Spleen (tissue), 11 donors: ENCODE results near the gene DENND1A. TPM values are rescaled to one million over a fixed set of nuclear protein-coding genes. Genes with fewer than 3 reads are reported as not detected.
A peak's percentile ranks its signal among the peaks of the same experiment; 100 is the strongest.

ENCODE experiments used
- DNase-seq: peaks from one replicate; pipeline ENCODE4 v3.0.0-alpha.2; 2020
- H3K27ac ChIP-seq, 8 donors: fragments of 200-600 bp; sonication (generic) in 7 of 8; 1 replicate in 4 of 8; 2 replicates in 4 of 8; pipeline versions ENCODE4 v1.5.0 to v1.8.0; 2016 to 2021; ENCODE audit warnings: inconsistent platforms in 4 of 8, mild to moderate bottlenecking in 4 of 8, moderate library complexity in 1 of 8
- H3K27me3 ChIP-seq, 7 donors: fragments of 200-600 bp; sonication (generic) in 6 of 7; replicated peaks in 1 of 7; 1 replicate in 4 of 7; 2 replicates in 3 of 7; pipeline versions ENCODE4 v1.5.0 to v1.8.0; 2016 to 2021; ENCODE audit warnings: inconsistent platforms in 3 of 7, mild to moderate bottlenecking in 1 of 7
- H3K36me3 ChIP-seq, 6 donors: fragments of 200-600 bp; sonication (generic) in 5 of 6; 1 replicate in 4 of 6; 2 replicates in 2 of 6; pipeline versions ENCODE4 v1.5.0 to v1.8.0; 2016 to 2021; ENCODE audit warnings: inconsistent platforms in 2 of 6
- H3K4me1 ChIP-seq, 6 donors: fragments of 200-600 bp; sonication (generic) in 5 of 6; 1 replicate in 3 of 6; 2 replicates in 3 of 6; pipeline versions ENCODE4 v1.5.0 to v1.8.0; 2016 to 2021; ENCODE audit warnings: inconsistent platforms in 3 of 6
- H3K4me3 ChIP-seq, 8 donors: fragments of 200-600 bp; sonication (generic) in 7 of 8; 1 replicate in 4 of 8; 2 replicates in 4 of 8; pipeline versions ENCODE4 v1.5.0 to v1.8.0; 2016 to 2021; ENCODE audit warnings: inconsistent platforms in 4 of 8, mild to moderate bottlenecking in 4 of 8, moderate library complexity in 2 of 8
- H3K9me3 ChIP-seq, 8 donors: fragments of 200-600 bp; sonication (generic) in 7 of 8; 1 replicate in 4 of 8; 2 replicates in 4 of 8; pipeline versions ENCODE4 v1.5.0 to v1.8.0; 2016 to 2021; ENCODE audit warnings: inconsistent platforms in 4 of 8
- CTCF ChIP-seq, 11 experiments: fragments of 200-600 bp in 7 of 11; fragments of 450-650 bp in 4 of 11; sonication (generic) in 4 of 11; IDR thresholded peaks in 8 of 11; conservative IDR thresholded peaks in 3 of 11; 1 replicate in 7 of 11; 2 replicates in 4 of 11; pipeline versions ENCODE4 v1.4.0 to v1.8.0; 2016 to 2021; ENCODE audit warnings: antibody characterized with exemption in 11 of 11, inconsistent platforms in 4 of 11, mild to moderate bottlenecking in 1 of 11
- POLR2A ChIP-seq, 3 donors: fragments of 450-650 bp; IDR thresholded peaks; one replicate each; pipeline ENCODE4 v1.5.1; 2017; ENCODE audit warnings: antibody characterized with exemption in 3 of 3, mild to moderate bottlenecking in 1 of 3
- POLR2AphosphoS5 ChIP-seq, 3 donors: sonication (generic); formaldehyde crosslinking; IDR thresholded peaks; one replicate each; pipeline ENCODE4 v1.5.1; 2017; ENCODE audit warnings: antibody characterized with exemption in 3 of 3
- WGBS, 5 donors: extraction: QIAGEN DNeasy Blood & Tissue Kit in 3 of 5; methylation state at CpG; one replicate each; pipeline versions ENCODE4 v1.1.5 to v1.1.7; 2013 to 2018; 5-methylcytosine and 5-hydroxymethylcytosine counted together
- intact Hi-C: fragments of 100-400 bp; cut with DNase I; formaldehyde crosslinking; loops from one replicate; pipeline ENCODE4 v1.15.0; 2023; ENCODE audit warnings: low total_unique reads
- polyA plus RNA-seq, 3 donors: library from polyadenylated mRNA; stranded (reverse); fragments of 200-250 nt; gene quantifications; one replicate each; pipeline ENCODE4 v1.2.1, GENCODE V29; 2013
- total RNA-seq, 7 donors: library from RNA; depleted of rRNA in 3 of 7; stranded (reverse); fragments of >200 nt in 3 of 7; fragmentation: NEBNext Ultra II Directional in 4 of 7; extraction: Animal tissue kit (Norgen Biotek cat#: 25700) in 4 of 7; gene quantifications; one replicate each; pipeline versions ENCODE4 v1.1.0 to v1.2.1, GENCODE V29; 2016 to 2021
- donor health status: healthy with polysubstance abuse.
- donor health status: DM: no; HTN: no; CAD: no; lungs with moderate emphysema.
- donor health status: DM: no; HTN: no; CAD: no.
- donor health status: Bipolar disorder and iron deficiency.
- donor health status: healthy.
- donor health status: DM: no; HTN: no; CAD: no.
- donor health status: DM: yes; HTN: yes; CAD: no.

The DENND1A gene
- total and polyA plus RNA-seq, 10 donors, result 5.4 to 59.3 (median 48.8) TPM

GRCh38 chr9:123424131-123424530 is 505.8 kb downstream of the DENND1A start:
- WGBS, 5 donors, result 93 to 98% (median 95%) methylated on average over 5 of the region's 5 CpGs
- intact Hi-C loops, result no loop called here
- no peaks in the 10 kb centered on the region for H3K27me3 ChIP-seq
- TF ChIP-seq POLR2A (IDR thresholded peaks at IDR 0.05) (no peak), CTCF (IDR thresholded peaks at IDR 0.05 in 8 of 11, conservative IDR thresholded peaks at IDR 0.05 in 3 of 11) (no peak), POLR2AphosphoS5 (IDR thresholded peaks at IDR 0.05) (no peak)
- H3K36me3 ChIP-seq, result peaks cover 0 to 92% (median 20%) of the 10 kb centered on the region in 6 donors
- no peak overlapping the region for H3K27ac ChIP-seq
- H3K4me3 ChIP-seq, result no peak overlapping the region
- H3K9me3 ChIP-seq, result peaks cover 0 to 3% (median 0%) of the 10 kb centered on the region in 8 donors
- H3K4me1 ChIP-seq, result peaks cover 0 to 8% (median 0%) of the 10 kb centered on the region in 6 donors
- peak; percentile 23 for DNase-seq

- TF ChIP-seq POLR2AphosphoS5 (IDR thresholded peaks at IDR 0.05) (no peak), POLR2A (IDR thresholded peaks at IDR 0.05) (no peak), CTCF (IDR thresholded peaks at IDR 0.05 in 8 of 11, conservative IDR thresholded peaks at IDR 0.05 in 3 of 11) (no peak)
- intact Hi-C loops, result no loop called here
- H3K9me3 ChIP-seq, result no peaks in the 10 kb centered on the region
- H3K4me3 ChIP-seq, result no peak overlapping the region
- peak; percentile 39 for DNase-seq
- 74 to 86% (median 81%) methylated on average over 7 to 8 of the region's 8 CpGs for WGBS, 5 donors
- peaks cover 0 to 8% (median 0%) of the 10 kb centered on the region in 6 donors for H3K4me1 ChIP-seq
- no peak overlapping the region for H3K27ac ChIP-seq
- H3K36me3 ChIP-seq, result peaks cover 0 to 96% (median 26%) of the 10 kb centered on the region in 6 donors
- no peaks in the 10 kb centered on the region for H3K27me3 ChIP-seq
Observed at GRCh38 chr9:123423311-123423640, 506.6 kb downstream of the DENND1A start.

GRCh38 chr9:123422635-123423310 is 507.2 kb downstream of the DENND1A start:
- DNase-seq, result peak; percentile 6
- Histone ChIP-seq H3K4me1 (peaks cover 0 to 8% (median 0%) of the 10 kb centered on the region in 6 donors), H3K9me3 (no peaks in the 10 kb centered on the region), H3K27me3 (no peaks in the 10 kb centered on the region), H3K36me3 (peaks cover 0 to 99% (median 27%) of the 10 kb centered on the region in 6 donors), H3K4me3 (no peak overlapping the region), H3K27ac (no peak overlapping the region)
- WGBS, 5 donors, result 91 to 94% (median 92%) methylated on average over 21 of the region's 21 CpGs
- TF ChIP-seq POLR2A (IDR thresholded peaks at IDR 0.05), result no peak
- no peak for TF ChIP-seq POLR2AphosphoS5 (IDR thresholded peaks at IDR 0.05)
- TF ChIP-seq CTCF (IDR thresholded peaks at IDR 0.05 in 8 of 11, conservative IDR thresholded peaks at IDR 0.05 in 3 of 11), result no peak
- intact Hi-C loops, result no loop called here

GRCh38 chr9:123421801-123422455 is 508.0 kb downstream of the DENND1A start:
- H3K4me1 ChIP-seq, result peaks cover 0 to 8% (median 0%) of the 10 kb centered on the region in 6 donors
- TF ChIP-seq CTCF (IDR thresholded peaks at IDR 0.05 in 8 of 11, conservative IDR thresholded peaks at IDR 0.05 in 3 of 11) (no peak), POLR2A (IDR thresholded peaks at IDR 0.05) (no peak), POLR2AphosphoS5 (IDR thresholded peaks at IDR 0.05) (no peak)
- no peak overlapping the region for H3K27ac ChIP-seq
- peak; percentile 43 for DNase-seq
- intact Hi-C loops, result no loop called here
- 85 to 94% (median 87%) methylated on average over 8 of the region's 8 CpGs for WGBS, 5 donors
- no peaks in the 10 kb centered on the region for H3K27me3 ChIP-seq
- H3K36me3 ChIP-seq, result peaks cover 0 to 99% (median 27%) of the 10 kb centered on the region in 6 donors
- H3K4me3 ChIP-seq, result no peak overlapping the region
- H3K9me3 ChIP-seq, result no peaks in the 10 kb centered on the region
